Natural killer cell (primary cell): ENCODE results near the gene CDHR3. TPM values are rescaled to one million over a fixed set of nuclear protein-coding genes. Genes with fewer than 3 reads are reported as not detected.

Experiments used
- ATAC-seq, 3 donors: fragments of 150-1000 bp in 2 of 3; fragments of 200-7000 bp in 1 of 3; cut with Tn5 transposase; 1 replicate in 1 of 3; 2 replicates in 2 of 3; pipeline ENCODE4 v1.10.0; 2021; ENCODE audit warnings: mild to moderate bottlenecking in 2 of 3, moderate library complexity in 2 of 3
- DNase-seq, 2 donors: peaks; one replicate each; pipeline versions ENCODE4 v3.0.0 to v3.0.0-alpha.2; 2013 to 2021; ENCODE audit warnings: mixed read lengths in 1 of 2
- H3K27ac ChIP-seq: one replicate; pipeline ENCODE4 v1.5.1; 2013; ENCODE audit warnings: mild to moderate bottlenecking, low read length
- H3K27me3 ChIP-seq: one replicate; pipeline ENCODE4 v1.6.1; 2013; ENCODE audit warnings: low read length; ENCODE audit not compliant: control insufficient read depth, insufficient read depth
- H3K36me3 ChIP-seq: one replicate; pipeline ENCODE4 v1.6.1; 2013; ENCODE audit warnings: low read length; ENCODE audit not compliant: control insufficient read depth, insufficient read depth
- H3K4me1 ChIP-seq: one replicate; pipeline ENCODE4 v1.6.1; 2013; ENCODE audit warnings: low read length; ENCODE audit not compliant: control insufficient read depth, insufficient read depth
- H3K4me3 ChIP-seq: one replicate; pipeline ENCODE4 v1.5.1; 2013; ENCODE audit warnings: low read length
- H3K9me3 ChIP-seq: one replicate; pipeline ENCODE4 v1.6.1; 2013; ENCODE audit warnings: low read length; ENCODE audit not compliant: control insufficient read depth, insufficient read depth
- H3K27ac Mint-ChIP-seq, 2 donors: one replicate each; pipeline ENCODE4 v1.8.0; 2022; ENCODE audit warnings: mild to moderate bottlenecking in 2 of 2, mixed read lengths in 2 of 2, moderate library complexity in 1 of 2
- H3K27me3 Mint-ChIP-seq, 2 donors: one replicate each; pipeline ENCODE4 v1.8.0; 2022; ENCODE audit warnings: low read depth in 2 of 2, mixed read lengths in 2 of 2
- H3K36me3 Mint-ChIP-seq: one replicate; pipeline ENCODE4 v1.8.0; 2022; ENCODE audit warnings: mixed read lengths
- H3K4me1 Mint-ChIP-seq, 2 donors: one replicate each; pipeline ENCODE4 v1.8.0; 2022; ENCODE audit warnings: mixed read lengths in 2 of 2
- H3K4me3 Mint-ChIP-seq: one replicate; pipeline ENCODE4 v1.8.0; 2022; ENCODE audit warnings: mild to moderate bottlenecking, moderate library complexity, mixed read lengths
- H3K9me3 Mint-ChIP-seq, 2 donors: one replicate each; pipeline ENCODE4 v1.8.0; 2022; ENCODE audit warnings: mixed read lengths in 2 of 2
- CTCF ChIP-seq: fragments of 200-600 bp; IDR thresholded peaks from one replicate; pipeline ENCODE4 v1.8.0; 2022; ENCODE audit warnings: antibody characterized with exemption
- WGBS: methylation state at CpG from one replicate; pipeline ENCODE4 v1.1.7; 2013; ENCODE audit warnings: missing lambda C conversion rate; ENCODE audit not compliant: insufficient coverage; 5-methylcytosine and 5-hydroxymethylcytosine counted together
- intact Hi-C: fragments of 100-400 bp; cut with micrococcal nuclease; formaldehyde crosslinking; loops from one replicate; pipeline ENCODE4 v1.14.2; 2022
- total RNA-seq, 4 donors: library from RNA; stranded (reverse); fragments of 120-200 nt in 1 of 4; gene quantifications; one replicate each; pipeline versions ENCODE4 v1.2.3 to v1.2.4, GENCODE V29; 2013 to 2022

CDHR3 gene
- total RNA-seq, 3 donors from 2014 or later (not counting 1 experiment from before 2014, with no cell fraction given): 9.2 to 12.4 (median 10.2) TPM

- H3K36me3 Mint-ChIP-seq: no peaks in the 10 kb centered on the region
- TF ChIP-seq CTCF: no peak
- Histone ChIP-seq H3K4me3 (no peak overlapping the region), H3K4me1 (no peaks in the 10 kb centered on the region), H3K36me3 (no peaks in the 10 kb centered on the region), H3K27ac (no peak overlapping the region), H3K9me3 (no peaks in the 10 kb centered on the region), H3K27me3 (no peaks in the 10 kb centered on the region)
- DNase-seq: no peak
- H3K27ac Mint-ChIP-seq: no peak overlapping the region
- intact Hi-C loops: no loop called here
- 80% methylated on average over 5 of the region's 5 CpGs for WGBS
- H3K4me1 Mint-ChIP-seq: no peaks in the 10 kb centered on the region
- ATAC-seq: no peak
- no peak overlapping the region for H3K4me3 Mint-ChIP-seq
- peaks cover 2 to 6% of the 10 kb centered on the region in 2 donors for H3K27me3 Mint-ChIP-seq
- no peaks in the 10 kb centered on the region for H3K9me3 Mint-ChIP-seq
These were observed 34.0 kb downstream of the CDHR3 start for GRCh38 chr7:105996860-105997737.

GRCh38 chr7:105999256-105999655 is 36.2 kb downstream of the CDHR3 start:
- no peaks in the 10 kb centered on the region for H3K27me3 ChIP-seq
- H3K9me3 ChIP-seq: no peaks in the 10 kb centered on the region
- H3K27ac Mint-ChIP-seq: no peak overlapping the region
- no peaks in the 10 kb centered on the region for H3K4me1 Mint-ChIP-seq
- no peak for ATAC-seq
- WGBS: 90% methylated on average over 4 of the region's 5 CpGs
- H3K4me3 Mint-ChIP-seq: no peak overlapping the region
- no peaks in the 10 kb centered on the region for H3K36me3 Mint-ChIP-seq
- no peak overlapping the region for H3K4me3 ChIP-seq
- H3K27ac ChIP-seq: no peak overlapping the region
- no peaks in the 10 kb centered on the region for H3K36me3 ChIP-seq
- intact Hi-C loops: no loop called here
- TF ChIP-seq CTCF: no peak
- H3K4me1 ChIP-seq: no peaks in the 10 kb centered on the region
- no peak for DNase-seq
- peaks cover 4 to 6% of the 10 kb centered on the region in 2 donors for H3K27me3 Mint-ChIP-seq
- no peaks in the 10 kb centered on the region for H3K9me3 Mint-ChIP-seq

DNA sequence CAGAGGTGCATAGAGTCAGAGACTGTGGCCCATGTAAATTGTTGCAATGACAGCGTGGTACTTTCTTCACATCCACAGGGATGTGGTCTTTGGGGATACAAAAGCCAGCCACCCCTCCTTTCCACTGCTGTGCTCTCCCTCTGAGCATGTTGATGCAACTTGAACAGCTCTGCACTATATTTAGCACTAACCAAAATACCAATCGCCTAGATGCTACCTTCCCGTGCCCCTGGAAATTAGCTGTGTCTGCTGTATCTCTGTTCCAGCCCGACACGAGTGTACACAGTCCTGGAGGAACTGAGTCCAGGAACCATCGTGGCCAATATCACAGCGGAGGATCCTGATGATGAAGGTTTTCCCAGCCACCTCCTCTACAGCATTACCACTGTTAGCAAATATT is 38.1 kb downstream of the CDHR3 start:
- H3K27me3 ChIP-seq: peaks cover 2% of the 10 kb centered on the region
- no peaks in the 10 kb centered on the region for H3K4me1 ChIP-seq
- intact Hi-C loops: no loop called here
- H3K27ac Mint-ChIP-seq: no peak overlapping the region
- no peaks in the 10 kb centered on the region for H3K4me1 Mint-ChIP-seq
- ATAC-seq: no peak
- no peak overlapping the region for H3K4me3 ChIP-seq
- H3K27me3 Mint-ChIP-seq: peaks cover 4 to 13% of the 10 kb centered on the region in 2 donors
- H3K36me3 Mint-ChIP-seq: no peaks in the 10 kb centered on the region
- 85% methylated on average over 7 of the region's 7 CpGs for WGBS
- DNase-seq: no peak
- no peaks in the 10 kb centered on the region for H3K9me3 Mint-ChIP-seq
- H3K36me3 ChIP-seq: no peaks in the 10 kb centered on the region
- no peak overlapping the region for H3K27ac ChIP-seq
- no peaks in the 10 kb centered on the region for H3K9me3 ChIP-seq
- H3K4me3 Mint-ChIP-seq: no peak overlapping the region
- no peak for TF ChIP-seq CTCF
